OCI-LY7 (cell line): ENCODE results near the gene MRPS11.

ENCODE experiments used
- EZH2phosphoT487 ChIP-seq: fragments of 200-600 bp; sonication (generic); IDR thresholded peaks from 2 replicates; pipeline ENCODE4 v1.6.1; 2018; ENCODE audit warnings: low read depth, borderline replicate concordance, mild to moderate bottlenecking, mixed run types, antibody characterized with exemption, low read length, moderate library complexity, mixed read lengths
- TF ChIP-seq, protein P1 (sequence below): fragments of 200-600 bp; sonication (generic); conservative IDR thresholded peaks from 2 replicates; pipeline ENCODE4 v1.5.1; 2014; ENCODE audit warnings: mild to moderate bottlenecking, antibody characterized with exemption, low read length, moderate library complexity, mixed read lengths

DNA sequence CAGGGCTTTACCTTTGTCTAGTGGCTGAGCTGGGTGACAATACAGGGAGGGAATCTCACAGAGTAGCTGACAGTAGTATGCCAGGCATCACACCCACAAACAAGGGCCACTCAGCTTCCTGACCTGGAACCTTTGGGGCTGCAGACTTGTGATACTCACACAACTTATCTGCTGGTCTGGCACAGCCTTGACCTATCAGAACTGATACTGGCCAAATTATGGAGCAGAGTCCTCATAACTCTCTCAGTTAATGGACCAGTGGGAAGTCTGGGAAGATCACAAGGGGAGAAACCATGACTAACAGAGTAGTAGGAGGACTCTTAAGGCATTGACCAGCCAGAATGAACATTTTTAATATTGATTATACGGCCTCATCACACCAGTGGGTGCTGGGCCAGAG is 19.8 kb upstream of the MRPS11 start:
- TF ChIP-seq, protein P1, sequence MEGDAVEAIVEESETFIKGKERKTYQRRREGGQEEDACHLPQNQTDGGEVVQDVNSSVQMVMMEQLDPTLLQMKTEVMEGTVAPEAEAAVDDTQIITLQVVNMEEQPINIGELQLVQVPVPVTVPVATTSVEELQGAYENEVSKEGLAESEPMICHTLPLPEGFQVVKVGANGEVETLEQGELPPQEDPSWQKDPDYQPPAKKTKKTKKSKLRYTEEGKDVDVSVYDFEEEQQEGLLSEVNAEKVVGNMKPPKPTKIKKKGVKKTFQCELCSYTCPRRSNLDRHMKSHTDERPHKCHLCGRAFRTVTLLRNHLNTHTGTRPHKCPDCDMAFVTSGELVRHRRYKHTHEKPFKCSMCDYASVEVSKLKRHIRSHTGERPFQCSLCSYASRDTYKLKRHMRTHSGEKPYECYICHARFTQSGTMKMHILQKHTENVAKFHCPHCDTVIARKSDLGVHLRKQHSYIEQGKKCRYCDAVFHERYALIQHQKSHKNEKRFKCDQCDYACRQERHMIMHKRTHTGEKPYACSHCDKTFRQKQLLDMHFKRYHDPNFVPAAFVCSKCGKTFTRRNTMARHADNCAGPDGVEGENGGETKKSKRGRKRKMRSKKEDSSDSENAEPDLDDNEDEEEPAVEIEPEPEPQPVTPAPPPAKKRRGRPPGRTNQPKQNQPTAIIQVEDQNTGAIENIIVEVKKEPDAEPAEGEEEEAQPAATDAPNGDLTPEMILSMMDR = no peak
- TF ChIP-seq EZH2phosphoT487 = no peak
